Kidney (tissue), 14 donors: ENCODE results near the gene CNTN1. TPM values are rescaled to one million over a fixed set of nuclear protein-coding genes. Genes with fewer than 3 reads are reported as not detected.
"Not testable (repeated sequence)": the region's sequence is repeated elsewhere in the genome, so short reads cannot be mapped to it uniquely, and the experiment has no call there.

Experiments used
- DNase-seq, 5 donors: peaks; one replicate each; pipeline ENCODE4 v3.0.0-alpha.2; 2013 to 2020
- FAIRE-seq: peaks from 2 replicates; lab custom pipeline; 2012; peaks lifted over from hg19 to GRCh38; lab: Jason Lieb, UNC
- H3K27ac ChIP-seq, 2 donors: one replicate each; pipeline ENCODE4 v1.7.0; 2013; ENCODE audit warnings: low read depth in 2 of 2, low read length in 2 of 2, inconsistent platforms in 1 of 2
- H3K27me3 ChIP-seq: one replicate; pipeline ENCODE4 v1.7.1; 2013; ENCODE audit warnings: low read length, inconsistent platforms; ENCODE audit not compliant: control insufficient read depth, insufficient read depth
- H3K36me3 ChIP-seq, 3 donors: one replicate each; pipeline versions ENCODE4 v1.7.0 to v1.7.1; 2013; ENCODE audit warnings: low read length in 3 of 3, control low read depth in 1 of 3, inconsistent platforms in 1 of 3; ENCODE audit not compliant: insufficient read depth in 3 of 3, control insufficient read depth in 2 of 3
- H3K4me1 ChIP-seq, 3 donors: one replicate each; pipeline versions ENCODE4 v1.7.0 to v1.7.1; 2013; ENCODE audit warnings: low read length in 3 of 3, inconsistent platforms in 1 of 3, low read depth in 1 of 3; ENCODE audit not compliant: control insufficient read depth in 2 of 3, insufficient read depth in 2 of 3
- H3K4me3 ChIP-seq, 3 donors: one replicate each; pipeline versions ENCODE4 v1.7.0 to v1.8.1; 2013; ENCODE audit warnings: low read length in 3 of 3, control low read depth in 1 of 3, inconsistent platforms in 1 of 3
- H3K9ac ChIP-seq, 3 donors: one replicate each; pipeline versions ENCODE4 v1.7.0 to v1.7.1; 2013; ENCODE audit warnings: low read length in 3 of 3, control low read depth in 1 of 3, inconsistent platforms in 1 of 3
- H3K9me3 ChIP-seq, 3 donors: one replicate each; pipeline versions ENCODE4 v1.7.0 to v1.7.1; 2013; ENCODE audit warnings: low read length in 3 of 3, control low read depth in 1 of 3, inconsistent platforms in 1 of 3; ENCODE audit not compliant: control insufficient read depth in 2 of 3, insufficient read depth in 1 of 3
- CTCF ChIP-seq: IDR thresholded peaks from 3 replicates; pipeline ENCODE4 v1.5.1; 2012; ENCODE audit warnings: mild to moderate bottlenecking, moderate library complexity, borderline replicate concordance; ENCODE audit not compliant: insufficient read depth; ENCODE audit errors: extremely low read depth
- intact Hi-C: fragments of 100-400 bp; cut with DNase I; formaldehyde crosslinking; loops from one replicate; pipeline ENCODE4 v1.11.1; 2022
- polyA plus RNA-seq: library from polyadenylated mRNA; stranded (reverse); fragments of 350-450 nt; fragmentation: Illumina TruSeq; extraction: RNeasy Lipid Tissue Mini Kit (QIAGEN cat#74804); gene quantifications from one replicate; pipeline ENCODE4 v1.2.3, GENCODE V29; 2014; ENCODE audit warnings: low read depth, low replicate concordance; ENCODE audit not compliant: insufficient read depth
- total RNA-seq: library from RNA; stranded (reverse); fragmentation: NEBNext Ultra II Directional; extraction: Animal tissue kit (Norgen Biotek cat#: 25700); gene quantifications from one replicate; pipeline ENCODE4 v1.2.1, GENCODE V29; 2021
- donor health status: control.
- donor health status: control.
- donor health status: control.
- donor health status: control.
- donor health status: control.
- donor health status: DM: yes; HTN: yes; CAD: no.
- donor health status: Normal renal cell carcinoma (clear cell type).

Gene CNTN1
- total and polyA plus RNA-seq, 2 donors from 2014 or later: 6.3 to 9.9 TPM

GRCh38 chr12:41076114-41076513, 383.9 kb downstream of the CNTN1 start:
- intact Hi-C loops: no loop called here
- no peak overlapping the region for H3K27ac ChIP-seq
- no peaks in the 10 kb centered on the region for H3K36me3 ChIP-seq
- no peak for TF ChIP-seq CTCF
- H3K27me3 ChIP-seq: no peaks in the 10 kb centered on the region
- no peak for DNase-seq
- H3K9ac ChIP-seq: no peak overlapping the region
- H3K9me3 ChIP-seq: peaks cover 0 to 3% (median 3%) of the 10 kb centered on the region in 3 donors
- no peak overlapping the region for H3K4me3 ChIP-seq
- H3K4me1 ChIP-seq: no peaks in the 10 kb centered on the region
- FAIRE-seq: no peak

GRCh38 chr12:41081241-41081640, 389.0 kb downstream of the CNTN1 start:
- H3K4me3 ChIP-seq, H3K27me3 ChIP-seq, H3K9ac ChIP-seq, DNase-seq, intact Hi-C loops, H3K27ac ChIP-seq, FAIRE-seq, H3K4me1 ChIP-seq, H3K9me3 ChIP-seq, H3K36me3 ChIP-seq: not testable (repeated sequence)

- FAIRE-seq (no peak), DNase-seq (no peak)
- no peaks in the 10 kb centered on the region for H3K9me3 ChIP-seq
- H3K9ac ChIP-seq: no peak overlapping the region
- no peaks in the 10 kb centered on the region for H3K4me1 ChIP-seq
- no peak for TF ChIP-seq CTCF
- no peak overlapping the region for H3K4me3 ChIP-seq
- intact Hi-C loops: no loop called here
- H3K36me3 ChIP-seq: no peaks in the 10 kb centered on the region
- H3K27ac ChIP-seq: no peak overlapping the region
- H3K27me3 ChIP-seq: no peaks in the 10 kb centered on the region
These were observed 397.2 kb downstream of the CNTN1 start for GRCh38 chr12:41089438-41089837.

GRCh38 chr12:41092115-41092514, 399.9 kb downstream of the CNTN1 start:
- Histone ChIP-seq H3K27me3 (no peaks in the 10 kb centered on the region), H3K9me3 (no peaks in the 10 kb centered on the region), H3K9ac (no peak overlapping the region), H3K4me1 (no peaks in the 10 kb centered on the region), H3K4me3 (no peak overlapping the region), H3K27ac (no peak overlapping the region), H3K36me3 (no peaks in the 10 kb centered on the region)
- no peak for TF ChIP-seq CTCF
- intact Hi-C loops: no loop called here
- no peak for FAIRE-seq
- no peak for DNase-seq
